Kasumi-1 (cell line): ENCODE measurements around the gene TCOF1.

Experiments used
- DNase-seq, 2 experiments: peaks; one replicate each; lab custom pipeline; 2025; lab: John Stamatoyannopoulos, UW

Gene TCOF1, protein sequence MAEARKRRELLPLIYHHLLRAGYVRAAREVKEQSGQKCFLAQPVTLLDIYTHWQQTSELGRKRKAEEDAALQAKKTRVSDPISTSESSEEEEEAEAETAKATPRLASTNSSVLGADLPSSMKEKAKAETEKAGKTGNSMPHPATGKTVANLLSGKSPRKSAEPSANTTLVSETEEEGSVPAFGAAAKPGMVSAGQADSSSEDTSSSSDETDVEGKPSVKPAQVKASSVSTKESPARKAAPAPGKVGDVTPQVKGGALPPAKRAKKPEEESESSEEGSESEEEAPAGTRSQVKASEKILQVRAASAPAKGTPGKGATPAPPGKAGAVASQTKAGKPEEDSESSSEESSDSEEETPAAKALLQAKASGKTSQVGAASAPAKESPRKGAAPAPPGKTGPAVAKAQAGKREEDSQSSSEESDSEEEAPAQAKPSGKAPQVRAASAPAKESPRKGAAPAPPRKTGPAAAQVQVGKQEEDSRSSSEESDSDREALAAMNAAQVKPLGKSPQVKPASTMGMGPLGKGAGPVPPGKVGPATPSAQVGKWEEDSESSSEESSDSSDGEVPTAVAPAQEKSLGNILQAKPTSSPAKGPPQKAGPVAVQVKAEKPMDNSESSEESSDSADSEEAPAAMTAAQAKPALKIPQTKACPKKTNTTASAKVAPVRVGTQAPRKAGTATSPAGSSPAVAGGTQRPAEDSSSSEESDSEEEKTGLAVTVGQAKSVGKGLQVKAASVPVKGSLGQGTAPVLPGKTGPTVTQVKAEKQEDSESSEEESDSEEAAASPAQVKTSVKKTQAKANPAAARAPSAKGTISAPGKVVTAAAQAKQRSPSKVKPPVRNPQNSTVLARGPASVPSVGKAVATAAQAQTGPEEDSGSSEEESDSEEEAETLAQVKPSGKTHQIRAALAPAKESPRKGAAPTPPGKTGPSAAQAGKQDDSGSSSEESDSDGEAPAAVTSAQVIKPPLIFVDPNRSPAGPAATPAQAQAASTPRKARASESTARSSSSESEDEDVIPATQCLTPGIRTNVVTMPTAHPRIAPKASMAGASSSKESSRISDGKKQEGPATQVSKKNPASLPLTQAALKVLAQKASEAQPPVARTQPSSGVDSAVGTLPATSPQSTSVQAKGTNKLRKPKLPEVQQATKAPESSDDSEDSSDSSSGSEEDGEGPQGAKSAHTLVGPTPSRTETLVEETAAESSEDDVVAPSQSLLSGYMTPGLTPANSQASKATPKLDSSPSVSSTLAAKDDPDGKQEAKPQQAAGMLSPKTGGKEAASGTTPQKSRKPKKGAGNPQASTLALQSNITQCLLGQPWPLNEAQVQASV (N-terminal part only)

DNA sequence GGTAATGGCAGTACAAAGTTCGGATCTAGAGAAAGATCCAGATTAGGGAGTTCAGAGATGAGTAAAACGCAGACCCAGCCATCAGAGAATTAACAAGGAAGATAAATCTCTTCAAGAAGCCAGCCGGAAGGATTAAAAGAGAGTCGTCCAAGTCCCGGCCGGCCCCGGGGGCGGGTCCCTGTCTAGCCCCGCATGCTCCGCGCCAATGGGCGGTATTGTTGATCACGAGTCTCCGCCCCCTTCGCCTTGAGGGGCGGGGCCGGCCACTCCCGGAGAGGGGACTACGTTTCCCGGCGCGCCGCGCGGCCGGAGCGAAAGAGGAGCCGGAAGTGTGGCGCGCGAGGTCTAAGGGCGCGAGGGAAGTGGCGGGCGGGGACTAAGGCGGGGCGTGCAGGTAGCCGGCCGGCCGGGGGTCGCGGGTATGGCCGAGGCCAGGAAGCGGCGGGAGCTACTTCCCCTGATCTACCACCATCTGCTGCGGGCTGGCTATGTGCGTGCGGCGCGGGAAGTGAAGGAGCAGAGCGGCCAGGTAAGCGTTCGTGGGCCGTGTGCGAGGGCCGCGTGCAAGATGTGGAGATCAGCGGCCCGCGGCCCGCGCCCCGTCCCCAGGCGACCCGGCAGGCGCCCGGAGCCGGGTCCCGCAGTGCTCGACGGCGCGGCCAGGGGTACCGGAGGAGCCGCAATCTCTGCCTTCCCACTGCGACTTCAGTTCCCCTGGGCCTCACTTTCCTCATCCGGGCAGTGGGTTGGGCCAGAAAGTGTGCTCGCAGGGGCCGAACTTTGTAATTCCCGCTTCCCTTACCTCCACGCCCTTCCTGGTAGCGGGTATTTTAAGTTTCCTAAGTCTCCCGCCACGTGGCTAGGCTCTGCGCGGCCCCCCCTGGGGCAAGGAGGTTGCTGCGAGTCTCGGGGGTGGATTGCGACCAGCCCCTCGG, at the start of gene TCOF1:
TSS of gene TCOF1 (plus strand) at position 372 of the 935 bp plus-strand sequence. CDS start at position 422, 50 bp downstream.
- peak; percentile 92 to 93 for DNase-seq

DNA sequence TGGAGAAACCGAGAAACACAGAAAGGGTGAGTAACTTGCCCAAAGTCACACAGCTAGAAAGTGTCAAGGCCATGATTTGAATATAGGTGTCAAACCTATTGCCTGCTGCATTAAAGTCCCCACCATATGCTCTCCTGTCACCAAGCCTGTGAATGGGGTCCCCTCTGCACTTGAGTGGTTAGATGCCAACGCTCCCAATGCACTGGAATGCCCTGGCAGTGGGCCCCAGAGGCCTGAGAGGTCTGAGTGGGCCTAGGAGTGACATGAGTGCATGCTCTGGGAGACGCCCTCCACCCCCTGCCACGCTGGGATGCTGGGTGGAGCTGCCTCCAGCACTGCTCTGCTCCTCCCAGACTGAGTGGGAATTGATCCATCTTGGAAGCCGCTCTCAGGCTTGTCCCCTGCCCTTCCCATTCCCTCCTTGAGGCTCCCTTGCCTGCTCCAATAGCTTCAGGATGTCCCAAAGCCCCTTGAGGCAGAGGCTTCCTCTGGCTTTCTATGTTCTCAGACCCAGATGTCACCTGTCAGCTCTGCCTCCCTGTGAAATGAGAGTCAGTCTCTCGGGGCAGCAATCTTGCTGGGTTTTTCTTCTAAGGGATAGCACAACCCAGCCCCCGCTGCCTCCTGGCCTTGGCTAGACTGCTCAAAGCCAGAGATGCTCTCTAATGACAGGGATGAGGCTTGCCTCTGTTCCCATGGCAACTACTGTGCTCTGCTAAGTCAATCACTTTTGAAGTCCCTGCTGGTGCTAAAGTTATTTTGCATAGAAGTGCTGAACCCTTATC, 48.2 kb upstream of the TCOF1 start:
- no peak for DNase-seq

DNA sequence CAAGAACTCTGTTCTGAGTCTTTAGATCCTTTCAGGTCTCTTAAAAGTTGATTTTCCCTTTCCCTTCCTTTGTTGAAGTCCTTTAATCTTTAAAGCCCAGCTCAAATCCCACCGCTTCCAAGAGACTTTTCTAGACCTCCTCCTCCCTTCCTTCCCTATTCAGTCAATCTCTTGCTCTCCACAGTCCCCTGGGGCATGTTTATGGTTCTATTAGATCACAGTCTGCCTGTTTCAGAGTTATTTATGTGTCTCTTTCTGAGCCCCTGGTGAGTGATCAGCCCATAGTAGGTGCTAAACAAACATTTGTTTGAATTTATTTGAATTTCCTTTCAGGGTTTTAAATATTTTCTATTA, 47.6 kb upstream of the TCOF1 start:
- no peak for DNase-seq

DNA sequence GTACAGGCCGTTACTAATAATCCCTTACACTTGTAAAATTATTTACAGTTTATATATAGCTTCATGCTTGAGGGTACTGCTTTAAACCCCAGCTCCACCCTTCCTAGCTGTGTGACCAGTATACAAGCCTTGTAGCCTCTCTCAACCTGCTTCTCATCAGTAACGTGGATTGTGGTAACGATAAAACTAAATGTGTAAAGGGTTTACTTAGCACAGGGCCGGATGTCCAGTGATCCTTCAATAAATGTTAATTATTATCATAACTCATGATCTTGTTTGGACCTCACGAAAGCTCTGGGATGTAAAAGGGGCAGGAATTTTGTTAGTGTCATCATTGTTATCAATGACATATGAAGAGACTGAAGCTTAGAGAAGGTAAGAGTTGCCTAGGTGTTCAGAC, 47.3 kb upstream of the TCOF1 start:
- DNase-seq, result no peak

DNA sequence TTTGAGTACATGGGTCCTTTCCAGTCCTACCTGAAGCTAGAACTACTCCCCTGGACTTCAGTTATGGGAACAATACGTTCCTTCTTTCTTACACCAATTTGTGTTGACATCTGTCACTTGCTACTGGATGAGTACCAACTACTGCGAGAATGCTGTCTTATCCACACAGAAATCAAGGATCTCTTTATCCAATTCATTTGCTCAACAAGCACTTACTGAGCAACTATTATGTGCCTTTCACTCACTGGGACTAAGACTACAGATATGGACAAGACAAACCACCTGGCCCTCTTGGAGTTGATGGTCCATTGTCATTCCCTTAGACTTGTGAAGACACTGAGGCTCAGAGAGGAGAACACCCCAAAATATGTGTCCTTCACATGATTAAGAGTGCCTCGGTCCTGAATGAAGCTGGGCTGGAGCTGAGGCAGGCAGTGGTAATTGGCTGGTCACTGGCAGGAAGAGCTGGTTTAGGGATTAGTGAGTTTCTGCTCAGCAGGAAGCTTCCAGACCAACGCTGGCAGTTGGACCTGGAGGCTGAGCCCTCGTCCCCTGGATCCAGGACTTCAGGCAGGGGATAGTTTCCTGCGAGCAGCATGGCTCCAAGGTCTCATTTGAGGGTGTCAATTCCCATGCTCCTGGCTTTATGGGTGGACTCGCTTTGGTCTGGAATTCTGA, 46.3 kb upstream of the TCOF1 start:
- DNase-seq, result no peak

DNA sequence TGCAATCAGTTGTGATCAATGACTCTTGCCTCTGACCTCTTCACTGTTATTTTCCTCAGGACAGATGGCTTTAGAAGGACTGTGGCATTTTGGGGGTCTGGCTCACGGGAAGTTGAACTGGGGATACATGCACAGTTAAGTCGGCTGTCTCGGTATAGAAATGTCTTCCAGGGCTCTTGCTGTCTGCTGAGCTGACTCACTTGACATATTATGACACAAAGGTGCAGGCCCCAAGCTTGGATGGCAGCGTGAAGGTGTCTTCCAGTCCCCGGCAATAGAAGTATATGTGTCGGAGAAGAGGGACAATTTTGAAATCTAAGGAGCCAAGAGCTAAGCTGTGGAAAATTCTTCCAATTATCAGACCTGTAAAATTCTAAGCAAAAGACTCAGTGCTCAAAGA, 45.0 kb upstream of the TCOF1 start:
- no peak for DNase-seq

GRCh38 chr5:150313501-150313900, 44.0 kb upstream of the TCOF1 start:
- DNase-seq, result no peak

- no peak for DNase-seq
Observed at GRCh38 chr5:150313921-150314716, 43.4 kb upstream of the TCOF1 start.

DNA sequence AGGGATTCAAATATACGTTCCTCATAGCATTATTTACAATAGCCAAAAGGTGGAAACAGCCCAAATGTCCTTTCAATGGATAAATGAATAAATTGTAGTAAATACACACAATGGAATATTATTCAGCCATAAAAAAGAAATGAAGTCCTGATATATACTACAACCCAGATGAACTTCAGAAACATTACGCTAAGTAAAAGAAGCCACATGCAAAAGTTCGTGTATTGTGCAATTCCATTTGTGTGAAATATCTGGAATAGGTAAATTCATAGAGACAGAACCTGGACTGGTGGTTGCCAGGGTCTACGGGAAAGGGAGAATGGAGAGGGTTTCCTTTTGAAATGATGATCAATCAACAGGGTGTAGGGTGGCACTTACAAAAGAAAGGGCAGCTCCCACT, 42.3 kb upstream of the TCOF1 start:
- no peak for DNase-seq

DNA sequence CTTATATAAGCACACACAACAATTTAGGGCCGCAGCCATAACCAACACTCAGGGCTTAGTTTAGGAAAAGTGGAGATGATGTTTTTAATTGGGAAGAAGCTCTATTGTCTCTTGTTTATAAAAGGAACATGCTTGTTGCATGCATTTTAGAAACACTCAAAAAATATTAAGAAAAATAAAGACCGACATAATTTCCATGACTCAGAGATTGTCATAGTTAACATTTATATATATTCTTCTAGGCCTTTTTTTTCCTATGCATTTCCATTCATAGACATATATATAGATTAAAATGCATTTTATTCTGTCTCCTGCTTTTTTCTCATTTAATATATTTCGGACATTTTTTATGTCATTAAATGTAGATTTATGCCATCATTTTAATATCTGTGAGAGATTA, 41.2 kb upstream of the TCOF1 start:
- no peak for DNase-seq

DNA sequence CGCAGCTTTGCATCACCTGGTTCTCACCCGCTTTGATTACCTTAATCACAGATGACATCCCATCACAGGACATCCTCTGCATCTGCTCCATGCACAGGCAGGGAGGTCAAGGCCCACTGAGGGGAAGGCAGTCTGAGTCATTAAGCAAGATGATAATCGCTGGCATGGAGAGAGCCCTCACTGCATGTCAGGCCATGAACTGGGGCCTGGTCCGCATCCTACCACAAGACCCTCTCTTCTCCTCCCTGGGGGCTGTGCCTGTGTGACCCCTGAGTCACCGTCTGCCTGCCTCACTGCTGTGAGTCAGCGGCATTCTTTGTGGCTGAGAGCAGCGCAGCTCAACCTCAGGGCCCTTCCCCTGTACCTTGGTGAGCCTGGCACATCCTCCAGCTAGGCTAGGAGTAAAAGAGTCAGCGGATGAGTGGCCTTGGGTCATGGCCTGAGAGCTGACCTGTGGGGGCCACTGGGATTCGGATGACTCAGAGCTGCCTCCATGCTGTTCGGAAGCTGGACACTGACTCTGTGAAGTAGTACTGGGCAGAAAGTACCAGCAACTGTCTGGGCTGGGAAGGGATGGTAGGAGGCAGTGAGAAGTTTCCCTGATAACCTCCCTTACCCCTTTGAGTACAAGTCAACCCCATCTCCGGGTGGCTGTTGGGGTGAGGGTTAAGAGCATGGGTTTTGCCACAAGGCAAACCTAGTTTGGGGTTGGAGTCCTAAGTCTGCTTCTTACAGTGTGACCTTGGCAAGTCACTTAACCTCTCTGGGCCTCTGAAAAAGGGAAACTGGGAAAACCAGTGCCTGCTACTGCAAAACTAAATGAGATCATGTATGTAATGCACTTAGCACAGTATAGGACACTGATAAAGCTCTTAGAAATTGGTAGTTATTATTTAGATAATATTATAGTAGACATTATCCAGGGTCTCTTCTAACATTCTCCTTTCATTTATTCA, 40.2 kb upstream of the TCOF1 start:
- no peak for DNase-seq

DNA sequence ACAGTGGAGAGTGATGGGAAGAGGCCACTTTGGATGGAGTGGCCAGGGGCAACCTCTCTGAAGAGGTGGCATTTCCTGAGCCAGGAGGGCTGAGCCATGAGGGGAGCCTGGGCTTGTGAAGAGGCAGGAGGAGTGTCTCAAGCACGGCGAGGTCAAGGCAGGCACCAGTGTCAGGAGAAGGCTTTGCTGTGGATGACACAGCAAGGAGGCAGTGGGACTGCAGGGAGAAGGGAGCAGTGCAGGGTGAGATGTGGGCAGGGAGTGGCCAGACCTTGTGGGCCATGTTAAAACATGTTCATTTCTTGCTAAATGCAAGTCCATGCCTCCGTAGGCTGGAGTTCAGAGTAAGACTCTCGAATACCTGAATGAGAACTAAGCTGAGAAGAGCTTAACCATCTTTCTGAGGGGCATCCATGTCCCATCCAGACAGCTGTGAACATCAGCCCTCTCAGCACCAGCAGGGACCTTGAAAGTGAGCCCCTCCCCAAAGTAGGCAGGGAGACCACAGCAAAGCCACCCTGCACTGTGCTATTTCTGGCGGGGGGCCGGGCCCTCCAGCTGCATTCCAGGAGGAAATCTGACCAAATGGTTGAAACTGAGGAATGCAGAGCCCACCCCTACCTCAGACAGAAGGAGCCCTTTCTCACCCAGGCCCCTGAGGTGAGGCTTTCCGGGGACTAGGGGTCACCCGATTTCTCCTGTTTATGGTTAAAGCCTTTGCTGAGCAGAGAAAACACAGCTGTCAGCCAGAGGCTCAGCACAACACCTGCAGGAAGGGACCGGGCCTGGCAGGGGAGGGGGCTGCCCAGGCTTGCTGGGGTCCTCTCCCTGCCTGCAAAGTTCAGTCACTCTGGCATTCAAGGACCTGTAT, 38.6 kb upstream of the TCOF1 start:
- DNase-seq, result no peak

- no peak for DNase-seq
Observed at GRCh38 chr5:150319484-150319790, 38.1 kb upstream of the TCOF1 start.

GRCh38 chr5:150320044-150320613, 37.4 kb upstream of the TCOF1 start:
- no peak for DNase-seq

DNA sequence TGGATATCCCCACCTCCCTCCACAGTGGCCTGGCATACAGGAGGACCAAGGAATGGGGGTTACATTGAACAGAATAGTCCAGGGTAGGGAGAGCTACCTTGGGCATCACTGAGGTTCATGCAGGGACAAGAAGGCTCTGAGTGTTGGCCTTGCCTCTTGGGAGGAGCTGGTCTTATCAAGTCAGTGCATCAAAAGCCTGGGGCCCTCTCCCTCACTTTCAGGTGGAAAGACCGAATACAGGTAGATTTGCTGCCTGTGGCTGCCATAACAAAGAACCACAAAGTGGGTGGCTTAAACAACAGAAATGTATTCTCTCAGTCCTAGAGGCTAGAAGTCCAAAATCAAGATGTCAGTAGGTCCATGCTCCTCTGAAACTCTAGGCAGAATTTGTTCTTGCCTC, 36.3 kb upstream of the TCOF1 start:
- DNase-seq, result no peak

GRCh38 chr5:150321784-150322183, 35.7 kb upstream of the TCOF1 start:
- no peak for DNase-seq

- DNase-seq, result no peak
Observed at GRCh38 chr5:150322202-150322601, 35.3 kb upstream of the TCOF1 start.
